ENCODE data around the gene RPL14. TPM values are rescaled to one million over a fixed set of nuclear protein-coding genes. Genes with fewer than 3 reads are reported as not detected.

Gene RPL14
- total and polyA plus RNA-seq, 2 of the 13 experiments (the other 11 are each of a cell fraction or from before 2014, with no cell fraction given): 502 to 1,291 TPM

DNA sequence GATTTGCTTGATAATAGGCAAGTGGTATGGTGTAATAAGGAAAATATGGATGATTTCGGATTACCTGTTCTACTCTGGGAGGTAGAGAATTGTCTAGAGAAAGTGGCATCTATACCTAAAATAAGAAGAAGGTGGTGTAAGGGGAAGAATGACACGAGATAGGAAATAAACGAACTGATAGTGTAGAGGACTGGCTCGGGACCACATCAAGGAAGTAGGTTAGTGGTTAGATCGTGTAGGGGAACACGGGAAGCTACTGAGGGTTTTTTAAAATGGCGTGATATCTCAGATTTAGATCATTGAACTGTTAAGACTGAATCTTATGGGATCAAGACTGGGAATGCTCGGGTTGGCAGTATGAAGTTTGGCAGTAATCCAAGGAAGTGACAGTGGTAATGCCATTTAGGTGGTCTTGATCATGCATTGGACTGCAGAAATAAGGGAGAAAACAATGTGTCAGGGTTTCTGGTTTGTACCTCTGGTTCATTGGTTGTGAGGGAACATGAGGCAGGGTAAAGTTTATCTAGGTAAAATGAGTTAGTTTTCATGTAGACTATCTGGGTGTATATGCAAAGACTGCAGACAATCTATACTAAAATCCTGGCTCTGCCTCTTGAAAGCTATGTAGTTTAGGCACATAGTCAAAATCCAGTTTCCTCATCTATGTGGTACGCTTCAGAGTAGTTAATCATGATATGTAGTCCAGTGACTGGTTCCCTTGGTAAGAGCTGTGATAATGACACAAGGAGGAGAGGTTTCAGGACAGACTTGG lies 7.4 kb downstream of the RPL14 start (continued):
- TF ChIP-seq, protein P1, sequence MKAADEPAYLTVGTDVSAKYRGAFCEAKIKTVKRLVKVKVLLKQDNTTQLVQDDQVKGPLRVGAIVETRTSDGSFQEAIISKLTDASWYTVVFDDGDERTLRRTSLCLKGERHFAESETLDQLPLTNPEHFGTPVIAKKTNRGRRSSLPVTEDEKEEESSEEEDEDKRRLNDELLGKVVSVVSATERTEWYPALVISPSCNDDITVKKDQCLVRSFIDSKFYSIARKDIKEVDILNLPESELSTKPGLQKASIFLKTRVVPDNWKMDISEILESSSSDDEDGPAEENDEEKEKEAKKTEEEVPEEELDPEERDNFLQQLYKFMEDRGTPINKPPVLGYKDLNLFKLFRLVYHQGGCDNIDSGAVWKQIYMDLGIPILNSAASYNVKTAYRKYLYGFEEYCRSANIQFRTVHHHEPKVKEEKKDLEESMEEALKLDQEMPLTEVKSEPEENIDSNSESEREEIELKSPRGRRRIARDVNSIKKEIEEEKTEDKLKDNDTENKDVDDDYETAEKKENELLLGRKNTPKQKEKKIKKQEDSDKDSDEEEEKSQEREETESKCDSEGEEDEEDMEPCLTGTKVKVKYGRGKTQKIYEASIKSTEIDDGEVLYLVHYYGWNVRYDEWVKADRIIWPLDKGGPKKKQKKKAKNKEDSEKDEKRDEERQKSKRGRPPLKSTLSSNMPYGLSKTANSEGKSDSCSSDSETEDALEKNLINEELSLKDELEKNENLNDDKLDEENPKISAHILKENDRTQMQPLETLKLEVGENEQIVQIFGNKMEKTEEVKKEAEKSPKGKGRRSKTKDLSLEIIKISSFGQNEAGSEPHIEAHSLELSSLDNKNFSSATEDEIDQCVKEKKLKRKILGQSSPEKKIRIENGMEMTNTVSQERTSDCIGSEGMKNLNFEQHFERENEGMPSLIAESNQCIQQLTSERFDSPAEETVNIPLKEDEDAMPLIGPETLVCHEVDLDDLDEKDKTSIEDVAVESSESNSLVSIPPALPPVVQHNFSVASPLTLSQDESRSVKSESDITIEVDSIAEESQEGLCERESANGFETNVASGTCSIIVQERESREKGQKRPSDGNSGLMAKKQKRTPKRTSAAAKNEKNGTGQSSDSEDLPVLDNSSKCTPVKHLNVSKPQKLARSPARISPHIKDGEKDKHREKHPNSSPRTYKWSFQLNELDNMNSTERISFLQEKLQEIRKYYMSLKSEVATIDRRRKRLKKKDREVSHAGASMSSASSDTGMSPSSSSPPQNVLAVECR (CRISPR knock-in tag; IDR thresholded peaks at IDR 0.05; ENCODE audit: borderline replicate concordance): no peak
- no peak for TF ChIP-seq ZMYM2 (CRISPR knock-in tag; IDR thresholded peaks at IDR 0.05)

DNA sequence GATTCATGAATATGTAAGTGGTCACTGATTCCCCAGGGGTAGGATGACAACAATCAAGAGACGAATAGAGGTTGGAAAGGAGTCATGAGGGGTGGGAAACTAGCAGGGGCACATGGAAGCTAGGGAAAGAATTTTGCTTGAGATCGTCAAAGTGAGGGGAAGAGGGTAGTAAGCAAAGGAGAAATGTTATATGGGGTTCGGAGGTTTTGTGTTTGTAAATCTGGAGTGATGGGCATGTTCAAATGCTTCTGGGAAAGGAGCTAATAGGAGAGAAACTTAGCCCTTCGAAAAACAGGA lies 7.9 kb downstream of the RPL14 start:
- Histone ChIP-seq H3K36me3 (replicated peaks in 1 of 2; ENCODE audit: control insufficient read depth in 1 of 2, insufficient read depth in 2 of 2, low read length in 2 of 2) (peaks cover 8 to 27% of the 10 kb centered on the region in 2 experiments), H3K4me3 (replicated peaks in 1 of 3; ENCODE audit: insufficient read depth in 1 of 3, low read depth in 2 of 3, low read length in 3 of 3) (no peak overlapping the region), H4K20me1 (ENCODE audit: insufficient read depth, low read length) (peaks cover 5% of the 10 kb centered on the region), H3K79me2 (ENCODE audit: insufficient read depth, low read length) (peaks cover 4% of the 10 kb centered on the region), H3K9ac (ENCODE audit: insufficient read depth, low read depth, low read length) (no peak overlapping the region), H3K27me3 (ENCODE audit: control insufficient read depth in 1 of 2, insufficient read depth in 2 of 2, low read length in 2 of 2) (no peaks in the 10 kb centered on the region), H3K27ac (ENCODE audit: extremely low read length, insufficient read depth, low read length) (no peak overlapping the region), H3K4me2 (ENCODE audit: low read depth, low read length) (no peak overlapping the region), H3K9me3 (ENCODE audit: low read length) (no peaks in the 10 kb centered on the region), H2AFZ (ENCODE audit: low read length) (no peak overlapping the region), H3K4me1 (ENCODE audit: insufficient read depth, low read length) (peaks cover 19% of the 10 kb centered on the region)
- WGBS (ENCODE audit: low lambda C conversion rate): 95% methylated on average over 4 of the region's 4 CpGs
- DNase-seq (ENCODE audit: low spot score) (no peak), FAIRE-seq (no peak), ATAC-seq (no peak)
- ChIA-PET POLR2A (interaction anchor here (0.9 to 3.6 kb wide), 4 partner anchors 12 to 40 kb away, joined by 3 to 14 read pairs (median 6); partner anchors contain the start of genes ZNF619 and ZNF620), CTCF (ENCODE audit: low intra/inter-chr PET ratio, low total read pairs) (no interaction called here)
- no peak for TF ChIP-seq EHMT2 (IDR thresholded peaks at IDR 0.05; ENCODE audit: borderline replicate concordance, low read depth, low read length)
- no peak for TF ChIP-seq ZNF256 (CRISPR knock-in tag; conservative IDR thresholded peaks at IDR 0.05)
- intact Hi-C loops (cut with micrococcal nuclease; ENCODE audit: unreplicated experiment) (no loop called here), in situ Hi-C loops (cut with HindIII; ENCODE audit: extremely low pct_ligation_motif_present, low pct_unique_long_range_greater_than_20kb) (no loop called here)
- no TSS peak for BruUV-seq (replicated peaks)
